Stimulated activated CD4-positive, alpha-beta T cell treated with anti-CD3 and anti-CD28 coated beads, TNF-alpha, amount 100 ng/mL, for 1 hour (primary cell): Measurements from ENCODE around the gene RNASE8.
"Not testable (repeated sequence)": the region's sequence is repeated elsewhere in the genome, so short reads cannot be mapped to it uniquely, and the experiment has no call there.

Experiments used
- DNase-seq, 3 donors: peaks; one replicate each; pipeline ENCODE4 v3.0.0-alpha.2; 2020; ENCODE audit warnings: low read depth in 3 of 3, low spot score in 1 of 3

RNASE8 gene

DNA sequence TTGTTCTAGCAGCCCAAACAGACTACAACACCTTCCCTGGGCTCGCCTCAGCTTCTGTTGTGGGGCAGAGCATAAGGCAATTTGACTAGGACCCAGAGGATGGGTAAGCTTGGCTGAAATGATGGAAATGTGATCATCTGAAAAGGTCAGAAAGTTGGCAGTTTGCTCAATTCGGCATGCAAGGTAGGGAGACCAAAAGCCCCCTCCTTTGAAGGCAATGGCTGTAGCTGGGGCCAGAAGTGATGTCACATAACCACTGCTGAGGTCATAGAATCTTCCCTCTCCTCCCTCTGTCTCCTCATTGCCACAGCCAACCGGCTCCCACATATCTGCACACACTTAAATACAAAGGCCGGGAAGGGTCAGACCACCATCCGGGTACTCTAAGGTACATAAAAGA, 27.7 kb upstream of the RNASE8 start, which contains the start of gene TPPP2:
Gene TPPP2 (plus strand): TSS at position 301 of the 400 bp plus-strand sequence. CDS start 365 bp downstream, outside the sequence.
- no peak for DNase-seq

DNA sequence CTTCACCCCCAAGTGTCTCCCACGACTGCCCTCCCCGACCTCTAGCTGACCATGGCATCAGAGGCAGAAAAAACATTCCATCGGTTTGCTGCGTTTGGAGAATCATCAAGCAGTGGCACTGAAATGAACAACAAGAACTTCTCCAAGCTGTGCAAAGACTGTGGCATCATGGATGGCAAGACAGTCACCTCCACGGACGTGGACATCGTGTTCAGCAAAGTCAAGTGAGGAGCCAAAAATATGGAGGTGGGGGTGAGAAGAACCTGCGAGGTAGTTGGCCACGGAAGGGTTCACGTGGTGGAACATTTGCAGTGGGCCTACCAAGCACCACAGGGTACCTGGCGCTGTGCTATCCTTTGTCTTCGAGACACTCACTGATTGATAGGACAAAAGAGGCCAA, 27.1 kb upstream of the RNASE8 start:
- DNase-seq: no peak

DNA sequence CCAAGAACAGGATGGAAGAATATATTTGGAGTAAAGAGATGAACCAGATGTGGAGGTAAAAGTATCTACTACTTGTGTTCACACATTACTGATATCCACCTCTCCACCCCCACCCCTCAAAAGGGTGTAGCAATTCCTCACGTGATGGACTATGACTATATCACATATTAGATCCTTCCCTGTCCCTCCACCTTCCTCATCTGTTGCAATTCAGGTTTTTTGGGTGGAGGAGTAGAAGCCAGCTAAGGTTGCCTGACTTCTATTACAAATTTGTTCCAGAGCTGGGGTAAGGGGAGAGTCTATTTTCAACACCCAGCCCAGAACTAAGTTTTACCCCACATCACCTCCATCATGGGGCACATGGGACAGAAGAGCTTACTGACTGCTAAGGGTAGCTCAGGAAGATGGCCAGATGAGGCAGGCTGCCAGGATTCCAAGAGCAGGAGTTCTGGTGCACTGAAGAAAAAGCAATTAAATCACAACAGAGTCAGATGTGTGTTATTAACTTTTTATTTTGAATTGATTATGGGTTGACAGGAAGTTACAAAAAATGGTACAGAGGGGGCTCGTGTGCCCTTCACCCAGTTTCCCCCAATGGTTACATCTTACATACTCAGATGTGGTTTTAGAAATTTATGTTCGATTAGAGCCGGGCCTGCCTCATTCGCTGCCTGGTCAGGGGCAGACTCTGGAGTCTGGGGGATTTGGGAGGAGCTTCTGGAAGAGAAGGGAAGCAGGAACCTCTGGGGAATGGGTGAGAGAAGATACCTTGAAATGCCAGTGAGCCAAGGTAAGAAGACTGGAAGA, 25.1 kb upstream of the RNASE8 start:
- no peak for DNase-seq

DNA sequence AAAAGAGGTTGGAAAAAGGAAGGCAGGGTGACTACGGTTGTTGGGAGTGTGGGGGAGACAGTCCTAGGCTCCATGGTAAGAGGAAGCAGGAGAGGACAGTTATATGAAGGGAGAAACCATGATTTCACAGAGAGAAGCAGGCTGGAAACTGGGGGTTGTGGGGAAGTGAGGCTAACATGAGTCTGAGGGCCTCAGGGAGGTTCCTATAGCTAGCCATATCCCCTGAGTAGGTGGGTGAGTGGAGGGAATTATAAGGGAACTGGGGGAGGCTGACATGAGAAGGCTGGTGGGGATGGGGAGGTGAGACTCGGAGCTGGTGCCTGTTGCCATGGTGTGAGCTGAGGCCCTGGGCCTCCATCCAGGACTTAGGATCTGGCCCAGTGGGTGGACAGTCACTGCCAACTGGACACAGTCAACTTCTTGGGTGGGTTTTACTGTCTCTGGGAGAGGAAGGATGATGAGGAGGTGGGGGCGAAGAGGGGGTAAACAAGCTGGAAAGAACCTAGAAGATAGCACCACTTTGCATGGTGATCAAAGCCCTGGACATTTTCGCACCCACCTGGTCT, 24.4 kb upstream of the RNASE8 start:
- DNase-seq: no peak

DNA sequence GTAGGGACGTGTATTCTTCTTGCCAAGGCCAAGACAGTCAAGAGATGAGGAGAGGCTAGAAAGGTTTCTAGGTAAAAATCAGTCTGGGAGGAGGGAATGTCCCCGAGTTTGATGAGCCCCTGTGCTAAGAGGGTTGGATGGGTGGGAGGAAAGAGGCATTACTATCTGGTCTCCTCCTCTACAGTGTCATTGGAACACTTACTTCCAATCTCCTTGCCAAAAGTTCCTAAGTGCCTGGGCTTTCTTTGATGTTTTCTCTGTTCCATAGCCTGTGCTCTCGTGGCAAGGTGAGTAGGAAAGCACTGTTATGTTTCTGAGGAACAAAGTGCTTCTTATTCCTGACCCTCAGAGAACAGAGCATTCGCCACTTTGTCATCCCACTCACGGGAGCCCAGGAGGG, 22.9 kb upstream of the RNASE8 start, which contains the start of gene RNASE13:
Gene RNASE13 (minus strand): TSS at position 101 of the 400 bp plus-strand sequence. CDS start 519 bp downstream, outside the sequence.
- DNase-seq: no peak

DNA sequence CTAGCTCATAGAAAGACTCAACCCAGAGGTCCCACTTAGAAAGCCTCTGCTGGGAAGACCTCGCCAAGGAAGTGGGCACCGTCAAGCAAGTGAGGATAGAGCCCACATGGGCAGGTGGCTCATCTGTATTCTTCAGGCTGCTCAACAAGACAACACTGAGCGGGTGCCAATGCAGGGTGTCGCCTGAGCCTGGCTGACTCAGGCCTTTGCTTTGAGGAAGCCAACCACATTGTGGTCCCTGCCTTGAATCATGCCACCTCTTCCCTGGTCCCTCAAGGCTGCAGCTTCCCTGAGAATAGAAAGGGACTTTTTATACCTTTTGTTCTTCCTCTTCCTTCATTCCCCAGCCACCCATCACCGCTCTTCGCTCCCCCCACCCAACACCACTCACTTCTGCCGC, 20.9 kb upstream of the RNASE8 start:
- no peak for DNase-seq

DNA sequence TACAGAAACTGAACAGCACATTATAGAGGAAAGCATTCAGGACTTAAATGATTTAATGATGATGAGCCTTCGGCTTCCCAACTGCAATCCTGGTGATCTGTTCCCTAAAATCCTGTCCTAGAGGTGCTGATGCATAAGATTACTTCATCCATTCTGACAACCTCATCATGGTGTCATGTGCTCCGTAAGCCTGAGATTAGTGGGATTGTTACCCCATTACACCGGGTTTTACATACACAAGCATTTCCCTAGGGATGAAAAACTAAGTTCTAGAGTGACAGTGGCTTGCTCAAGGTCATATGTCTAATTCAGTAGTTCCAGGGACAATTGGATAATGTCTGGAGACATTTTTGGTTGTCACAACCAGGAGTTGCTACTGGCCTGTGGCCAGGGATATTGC, 20.5 kb upstream of the RNASE8 start:
- no peak for DNase-seq

DNA sequence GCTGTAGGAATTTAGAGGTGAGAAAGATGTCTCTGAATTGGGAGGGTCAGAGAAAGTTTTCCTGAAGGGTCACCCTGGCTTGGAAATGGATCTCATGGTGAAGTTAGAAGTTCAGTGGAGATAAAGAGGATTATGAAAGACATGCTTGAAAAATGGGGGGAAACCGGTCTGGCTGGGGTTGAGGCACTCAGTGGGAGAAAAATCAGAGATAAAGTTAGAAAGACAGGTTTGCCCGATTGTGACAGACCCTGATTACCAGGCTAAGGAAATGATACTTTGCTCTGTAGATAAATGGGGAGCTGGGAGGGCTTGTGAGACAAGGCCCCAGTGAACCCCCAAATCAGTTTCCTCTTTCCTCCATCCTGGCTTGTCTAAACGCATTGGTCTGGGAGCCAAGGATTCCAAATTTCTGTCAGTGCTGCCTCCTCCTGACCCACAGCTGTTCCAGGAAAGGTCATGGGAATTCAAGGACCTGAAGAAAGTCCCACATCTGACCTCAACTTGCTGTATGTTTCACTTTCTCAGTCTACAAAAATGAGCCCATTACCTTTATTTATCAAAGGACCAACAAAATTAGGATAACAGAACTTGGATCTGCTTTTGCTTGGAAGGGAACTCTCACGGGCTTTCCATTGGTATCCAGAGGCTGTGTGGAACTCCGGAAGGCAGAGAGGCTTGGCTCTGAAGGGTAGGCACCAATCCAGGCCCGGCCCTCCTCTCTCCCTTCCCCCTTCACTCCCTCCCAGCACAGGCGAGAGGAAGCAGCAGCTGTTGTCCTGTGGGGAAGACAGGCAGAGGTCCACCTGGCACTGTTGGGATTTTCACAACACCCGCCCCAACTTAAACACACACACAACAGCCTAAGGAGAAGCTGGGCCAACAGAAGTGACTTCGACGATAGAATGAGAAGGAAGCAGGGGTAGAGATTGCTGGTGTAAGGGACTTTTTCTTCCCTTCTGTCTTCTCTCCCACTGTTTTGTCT, 18.9 kb upstream of the RNASE8 start:
- DNase-seq: no peak

DNA sequence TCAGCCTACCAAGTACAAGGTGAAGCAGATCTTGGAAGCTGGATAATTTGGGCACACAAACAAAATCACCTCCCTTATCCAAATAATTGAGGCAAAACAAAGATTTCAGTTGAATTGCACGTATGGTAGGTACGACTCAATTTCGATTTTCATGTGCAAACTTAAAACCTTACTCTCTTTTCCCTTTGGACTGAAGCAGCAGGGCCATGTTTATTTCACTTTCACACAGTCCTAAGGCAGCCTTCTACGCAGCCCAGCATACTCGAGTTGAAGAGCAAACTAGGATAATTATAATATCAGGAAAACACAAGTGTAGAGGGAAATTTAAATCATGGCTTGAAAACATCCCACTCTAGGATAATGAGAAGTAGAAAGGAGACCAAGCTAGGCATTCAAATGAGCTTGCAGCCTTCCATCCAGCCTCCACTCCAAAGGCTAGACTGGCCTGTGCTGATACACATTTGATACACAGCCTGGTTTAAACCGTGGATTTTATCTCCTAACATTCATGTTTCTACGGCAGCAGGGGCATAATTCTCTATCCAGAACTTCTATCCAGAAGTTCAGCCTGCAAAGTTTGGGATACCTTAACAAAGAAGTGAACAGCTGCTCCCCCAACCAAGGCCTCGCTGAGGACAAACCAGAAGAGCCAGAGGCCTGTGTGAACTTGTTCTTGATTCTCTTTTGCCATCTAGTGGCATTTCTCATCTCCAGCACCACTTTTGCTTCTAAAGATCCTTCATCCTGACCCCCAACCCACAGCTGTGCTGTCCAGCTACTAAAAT, 17.8 kb upstream of the RNASE8 start:
- no peak for DNase-seq

DNA sequence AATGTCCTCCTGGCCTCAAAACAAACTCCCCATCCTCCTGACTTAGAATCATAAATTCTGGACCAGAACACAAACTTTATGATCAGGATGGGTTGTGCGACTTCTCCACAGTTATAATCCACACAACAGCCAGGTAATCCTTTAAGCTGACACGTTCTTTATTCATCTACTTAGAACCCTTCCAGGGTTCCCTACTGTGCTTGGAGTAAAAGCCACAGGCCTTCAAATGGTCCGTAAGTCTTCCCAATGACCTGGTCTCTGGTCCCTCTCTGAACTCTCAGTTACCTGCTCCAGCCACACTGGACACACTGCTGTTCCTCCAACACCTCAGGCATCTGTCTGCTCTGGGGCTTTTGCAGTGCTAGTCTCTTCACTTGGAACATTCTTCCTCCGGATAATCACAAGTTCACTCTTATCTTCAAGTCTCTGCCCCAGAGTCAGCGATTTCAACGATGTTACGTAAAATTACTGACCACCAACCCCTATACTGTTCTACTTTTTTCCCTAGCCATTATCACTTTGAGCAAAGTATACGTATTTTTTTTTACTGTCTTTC, 17.2 kb upstream of the RNASE8 start:
- no peak for DNase-seq

DNA sequence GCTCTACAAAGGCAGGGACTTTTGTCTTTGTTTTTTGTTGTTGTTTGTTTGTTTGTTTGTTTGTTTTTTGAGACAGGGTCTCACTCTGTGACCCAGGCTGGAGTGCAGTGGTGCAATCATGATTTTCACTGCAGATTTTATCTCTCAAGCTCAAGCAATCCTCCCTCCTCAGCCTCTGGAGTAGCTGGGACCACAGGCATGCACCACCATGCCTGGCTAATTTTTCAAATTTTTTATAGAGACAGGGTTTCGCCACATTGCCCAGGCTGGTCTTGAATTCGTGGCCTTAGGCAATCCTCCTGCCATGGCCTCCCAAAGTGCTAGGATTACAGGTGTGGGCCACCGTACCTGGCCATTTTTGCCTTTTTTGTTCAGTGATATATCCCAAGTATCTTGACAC, 16.7 kb upstream of the RNASE8 start:
- not testable (repeated sequence) for DNase-seq

DNA sequence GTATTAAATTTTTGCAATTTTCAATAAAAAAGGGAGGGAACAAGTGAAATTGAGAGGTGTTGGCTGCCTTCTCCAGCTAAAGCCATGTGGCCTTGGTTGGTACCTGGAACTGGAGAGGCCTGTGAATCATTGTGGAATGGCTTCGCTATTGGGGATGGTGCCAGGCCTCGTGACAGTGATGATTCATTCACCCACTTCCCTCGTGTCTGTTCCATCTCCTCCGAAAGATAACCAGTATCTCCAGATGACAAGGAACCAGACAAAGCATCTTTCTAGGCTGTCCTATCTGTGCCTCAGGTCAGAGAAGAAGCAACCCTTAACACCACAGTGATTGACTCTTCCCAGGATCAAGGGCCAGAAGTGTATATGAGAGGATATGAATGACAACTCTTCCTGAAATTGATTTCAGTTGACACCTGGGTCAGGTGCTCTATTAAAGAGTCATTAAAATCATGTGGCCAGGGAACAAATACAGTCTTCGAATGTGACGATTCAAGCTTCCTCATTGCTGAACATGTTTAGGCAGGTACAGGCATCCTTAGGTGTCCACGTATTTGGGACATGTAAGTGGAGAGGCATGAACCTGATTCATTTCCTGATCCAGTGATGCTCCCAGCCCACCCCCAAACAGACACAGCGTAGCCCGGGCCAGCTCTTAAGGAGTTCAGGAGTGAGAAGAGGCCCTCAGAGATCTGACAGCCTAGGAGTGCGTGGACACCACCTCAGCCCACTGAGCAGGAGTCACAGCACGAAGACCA, 15.8 kb upstream of the RNASE8 start, which contains the start of gene RNASE7:
Gene RNASE7 (plus strand): TSS at position 687 of the 758 bp plus-strand sequence. CDS start 631 bp downstream, outside the sequence.
- DNase-seq: no peak

DNA sequence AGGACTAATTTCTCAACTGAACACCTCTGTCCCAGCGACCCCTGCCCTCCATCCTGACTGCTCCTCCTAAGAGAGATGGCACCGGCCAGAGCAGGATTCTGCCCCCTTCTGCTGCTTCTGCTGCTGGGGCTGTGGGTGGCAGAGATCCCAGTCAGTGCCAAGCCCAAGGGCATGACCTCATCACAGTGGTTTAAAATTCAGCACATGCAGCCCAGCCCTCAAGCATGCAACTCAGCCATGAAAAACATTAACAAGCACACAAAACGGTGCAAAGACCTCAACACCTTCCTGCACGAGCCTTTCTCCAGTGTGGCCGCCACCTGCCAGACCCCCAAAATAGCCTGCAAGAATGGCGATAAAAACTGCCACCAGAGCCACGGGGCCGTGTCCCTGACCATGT, 14.7 kb upstream of the RNASE8 start:
- no peak for DNase-seq

DNA sequence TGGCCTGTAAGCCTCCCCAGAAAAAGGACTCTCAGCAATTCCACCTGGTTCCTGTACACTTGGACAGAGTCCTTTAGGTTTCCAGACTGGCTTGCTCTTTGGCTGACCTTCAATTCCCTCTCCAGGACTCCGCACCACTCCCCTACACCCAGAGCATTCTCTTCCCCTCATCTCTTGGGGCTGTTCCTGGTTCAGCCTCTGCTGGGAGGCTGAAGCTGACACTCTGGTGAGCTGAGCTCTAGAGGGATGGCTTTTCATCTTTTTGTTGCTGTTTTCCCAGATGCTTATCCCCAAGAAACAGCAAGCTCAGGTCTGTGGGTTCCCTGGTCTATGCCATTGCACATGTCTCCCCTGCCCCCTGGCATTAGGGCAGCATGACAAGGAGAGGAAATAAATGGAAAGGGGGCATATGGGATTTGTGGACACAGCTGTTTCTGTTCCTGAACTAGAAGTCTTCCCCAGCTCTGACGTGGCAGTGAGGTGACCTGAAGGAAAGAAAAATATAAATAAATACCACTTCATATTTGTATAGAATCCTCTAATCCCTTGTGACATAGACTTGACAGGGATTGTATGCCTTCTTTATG, 14.1 kb upstream of the RNASE8 start:
- DNase-seq: no peak

DNA sequence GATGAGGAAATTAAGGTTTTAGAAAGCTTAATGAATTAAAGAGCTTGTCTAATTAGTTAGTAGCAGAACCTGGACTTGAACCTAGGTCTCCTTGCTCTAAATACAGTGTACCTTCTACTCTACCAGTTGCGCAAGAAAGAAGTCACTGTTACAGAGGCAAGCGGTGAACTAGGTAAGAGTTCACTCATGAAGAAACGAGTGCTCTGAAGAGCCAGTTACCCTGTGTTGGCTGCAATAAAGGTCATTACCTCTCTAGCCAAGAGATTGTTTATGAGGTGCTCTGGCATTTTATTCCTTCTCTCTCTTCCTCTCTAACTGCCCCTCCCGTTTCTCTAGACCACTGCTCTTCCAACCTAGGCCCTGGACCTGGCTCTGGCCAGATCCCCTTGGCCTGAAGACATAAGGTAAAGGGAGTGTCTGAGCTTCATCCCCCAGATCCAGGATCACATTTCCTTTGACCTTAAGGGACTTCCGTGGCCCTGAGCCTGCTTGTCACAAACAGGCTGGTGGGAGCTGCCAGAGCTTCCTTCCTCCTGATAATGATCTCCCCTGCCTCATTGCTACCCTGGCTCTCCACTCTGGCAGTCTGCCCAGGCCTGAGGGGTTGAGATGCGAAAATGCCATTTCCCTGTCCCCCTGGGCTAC, 13.5 kb upstream of the RNASE8 start:
- DNase-seq: no peak

DNA sequence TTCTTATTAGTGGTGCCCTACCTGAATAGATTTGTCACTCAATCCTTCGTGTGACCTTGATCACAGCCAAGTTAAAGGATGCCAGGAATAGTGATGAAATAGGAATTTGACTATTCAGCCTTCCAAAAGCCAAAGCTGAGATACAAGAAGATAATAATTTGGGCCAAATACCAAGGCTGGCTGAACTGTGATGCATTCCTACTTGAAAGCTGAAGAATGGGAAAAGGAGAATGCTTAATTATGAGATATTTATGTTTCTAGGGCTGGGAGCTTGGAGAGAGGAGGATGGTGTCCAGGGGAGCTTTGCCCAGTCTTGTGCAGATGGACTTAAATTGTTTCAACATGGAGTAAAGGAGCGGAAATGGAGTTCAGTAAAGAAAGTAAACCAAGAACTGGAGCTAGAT, 10.2 kb upstream of the RNASE8 start:
- no peak for DNase-seq

DNA sequence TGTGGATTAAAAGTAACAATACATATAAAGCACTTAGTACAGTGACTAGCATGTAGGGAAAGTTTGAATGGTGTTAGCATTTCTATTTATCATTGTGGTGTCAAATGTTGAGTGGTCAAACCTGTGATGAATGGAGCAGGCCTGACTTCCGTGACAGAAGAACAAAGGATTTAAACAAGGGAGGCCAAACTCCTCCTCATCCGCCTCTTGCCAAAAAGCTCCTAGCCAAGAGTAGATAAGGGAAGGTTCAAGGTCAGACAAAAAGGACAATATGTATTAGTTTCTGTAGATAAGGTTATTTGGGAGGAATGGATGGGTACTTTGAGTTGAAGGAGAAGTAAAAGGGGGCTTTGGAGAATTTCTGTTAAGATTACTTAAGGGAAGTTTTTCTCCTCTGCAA, 9.0 kb upstream of the RNASE8 start:
- no peak for DNase-seq

DNA sequence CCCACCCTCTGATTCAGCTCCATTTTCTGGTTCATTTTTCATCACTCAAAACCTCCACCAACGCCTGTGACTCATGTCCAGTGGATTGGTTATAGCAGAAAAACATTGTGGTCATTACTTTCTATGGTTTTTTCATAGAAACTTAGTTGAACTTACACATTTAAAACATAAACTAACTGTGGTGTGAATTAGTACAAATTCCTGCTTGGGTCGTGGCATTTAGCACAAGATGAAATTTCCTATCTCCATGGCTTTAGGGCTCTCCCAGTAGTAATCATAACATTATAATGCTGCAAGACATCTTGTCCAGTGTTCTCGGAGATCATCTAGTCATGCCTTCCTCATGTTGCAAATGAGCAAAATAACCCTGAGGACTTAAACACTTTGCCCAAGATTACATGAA, 8.3 kb upstream of the RNASE8 start:
- DNase-seq: no peak

DNA sequence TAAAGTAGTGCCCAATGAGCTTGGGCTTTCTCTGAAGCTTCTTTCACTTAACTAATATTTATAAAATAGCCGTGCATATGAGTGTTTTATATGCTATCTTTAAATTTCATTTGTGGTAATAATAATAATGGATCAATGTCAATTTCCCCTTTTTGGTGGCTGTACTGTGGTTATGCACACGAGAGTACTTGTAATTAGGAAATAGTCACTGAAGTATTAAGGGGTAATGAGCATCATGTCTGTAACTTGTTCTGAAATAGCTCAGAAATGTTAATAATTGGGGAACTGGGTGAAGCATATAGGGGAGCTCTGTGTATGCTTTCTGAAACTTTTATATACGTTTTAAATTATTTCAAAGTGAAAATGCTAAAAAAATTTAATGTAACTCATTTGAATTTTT, 7.0 kb upstream of the RNASE8 start:
- DNase-seq: no peak
